HepG2 (cell line): Measurements from ENCODE around the gene IER5L. TPM values are rescaled to one million over a fixed set of nuclear protein-coding genes. Genes with fewer than 3 reads are reported as not detected.

Experiments used
- ARHGAP35 ChIP-seq: sonication (generic); formaldehyde crosslinking; IDR thresholded peaks from 2 replicates; pipeline ENCODE4 v1.9.0; 2022; ENCODE audit warnings: mild to moderate bottlenecking, inconsistent platforms, moderate library complexity, missing genetic modification reagents, borderline replicate concordance
- FUBP1 ChIP-seq: sonication (generic); formaldehyde crosslinking; IDR thresholded peaks from 2 replicates; pipeline ENCODE4 v1.5.1; 2020; ENCODE audit warnings: missing genetic modification reagents, mild to moderate bottlenecking, borderline replicate concordance
- GLMP ChIP-seq: sonication (generic); formaldehyde crosslinking; IDR thresholded peaks from 2 replicates; pipeline ENCODE4 v1.9.0; 2021; ENCODE audit warnings: missing genetic modification reagents, mild to moderate bottlenecking, borderline replicate concordance
- IKZF5 ChIP-seq: IDR thresholded peaks from 2 replicates; pipeline ENCODE4 v1.6.1; 2018; ENCODE audit warnings: missing genetic modification reagents, mild to moderate bottlenecking, missing compliant biosample characterization
- KDM6A ChIP-seq: IDR thresholded peaks from 2 replicates; pipeline ENCODE4 v1.6.1; 2016; ENCODE audit warnings: low read depth
- MAZ ChIP-seq, 2 experiments: sonication (generic) in 1 of 2; formaldehyde crosslinking in 1 of 2; IDR thresholded peaks; 2 replicates each; pipeline versions ENCODE4 v1.5.0 to v1.6.1; 2012 to 2020; ENCODE audit warnings: low read depth in 2 of 2, mild to moderate bottlenecking in 2 of 2, borderline replicate concordance in 1 of 2, improper control_type of control experiment in 1 of 2, low read length in 1 of 2, missing genetic modification reagents in 1 of 2, moderate library complexity in 1 of 2
- MIER2 ChIP-seq: IDR thresholded peaks from 2 replicates; pipeline ENCODE4 v1.6.1; 2016; ENCODE audit warnings: missing biosample characterization, missing genetic modification reagents
- MTA3 ChIP-seq: sonication (generic); formaldehyde crosslinking; IDR thresholded peaks from 2 replicates; pipeline ENCODE4 v1.4.0; 2020; ENCODE audit warnings: missing genetic modification reagents
- NFIC ChIP-seq: IDR thresholded peaks from 2 replicates; pipeline ENCODE4 v1.6.1; 2012; ENCODE audit warnings: mild to moderate bottlenecking, low read length, inconsistent platforms
- POLR2A ChIP-seq, 2 experiments: IDR thresholded peaks; 2 replicates each; pipeline ENCODE4 v1.6.1; 2011; ENCODE audit warnings: low read depth in 2 of 2, low read length in 2 of 2, mild to moderate bottlenecking in 1 of 2, moderate library complexity in 1 of 2; ENCODE audit not compliant: insufficient read depth in 1 of 2
- SNAPC5 ChIP-seq: sonication (generic); formaldehyde crosslinking; IDR thresholded peaks from 2 replicates; pipeline ENCODE4 v1.8.1; 2023; ENCODE audit warnings: mild to moderate bottlenecking, missing genetic modification reagents, borderline replicate concordance
- ZBTB20 ChIP-seq: sonication (generic); formaldehyde crosslinking; IDR thresholded peaks from 2 replicates; pipeline ENCODE4 v1.8.1; 2023; ENCODE audit warnings: missing genetic modification reagents, low read depth, mild to moderate bottlenecking, borderline replicate concordance
- ZBTB26 ChIP-seq: IDR thresholded peaks from 2 replicates; pipeline ENCODE4 v1.6.1; 2016; ENCODE audit warnings: missing compliant biosample characterization, missing genetic modification reagents, borderline replicate concordance
- ZFP36L2 ChIP-seq: sonication (generic); formaldehyde crosslinking; IDR thresholded peaks from 2 replicates; pipeline ENCODE4 v1.4.0; 2020; ENCODE audit warnings: missing genetic modification reagents
- ZNF224 ChIP-seq: sonication (generic); formaldehyde crosslinking; IDR thresholded peaks from 2 replicates; pipeline ENCODE4 v1.5.0; 2020; ENCODE audit warnings: mild to moderate bottlenecking, missing genetic modification reagents
- ZNF430 ChIP-seq: sonication (generic); formaldehyde crosslinking; IDR thresholded peaks from 2 replicates; pipeline ENCODE4 v1.9.0; 2021; ENCODE audit warnings: mild to moderate bottlenecking, missing genetic modification reagents
- ZNF496 ChIP-seq: sonication (generic); formaldehyde crosslinking; IDR thresholded peaks from 2 replicates; pipeline ENCODE4 v1.8.1; 2023; ENCODE audit warnings: mild to moderate bottlenecking, moderate library complexity, missing genetic modification reagents; ENCODE audit not compliant: insufficient replicate concordance
- ZNF589 ChIP-seq: sonication (generic); formaldehyde crosslinking; conservative IDR thresholded peaks from 2 replicates; pipeline ENCODE4 v1.8.0; 2022; ENCODE audit warnings: mild to moderate bottlenecking, moderate library complexity, missing genetic modification reagents
- ZNF678 ChIP-seq: sonication (generic); formaldehyde crosslinking; IDR thresholded peaks from 2 replicates; pipeline ENCODE4 v1.4.0; 2020; ENCODE audit warnings: mild to moderate bottlenecking, missing genetic modification reagents
- ZNF878 ChIP-seq: sonication (generic); formaldehyde crosslinking; IDR thresholded peaks from 2 replicates; pipeline ENCODE4 v1.8.1; 2023; ENCODE audit warnings: mild to moderate bottlenecking, missing genetic modification reagents, moderate library complexity
- polyA plus RNA-seq, 8 experiments: library from polyadenylated mRNA; depleted of rRNA in 3 of 8; stranded (reverse) in 7 of 8; unstranded in 1 of 8; fragments of >200 nt; fragmentation: Illumina TruSeq in 4 of 8; extraction: Trizol in 4 of 8; gene quantifications; 2 replicates each; pipeline versions ENCODE4 v1.2.1 to v1.2.3, GENCODE V29; 2011 to 2016; ENCODE audit warnings: low read depth in 4 of 8, missing spikeins in 1 of 8, mixed read lengths in 1 of 8; ENCODE audit not compliant: insufficient read depth in 1 of 8
- total RNA-seq, 5 experiments: library from RNA; depleted of rRNA; stranded (reverse); fragments of >200 nt; fragmentation: Illumina TruSeq; extraction: Trizol; gene quantifications; 2 replicates each; pipeline ENCODE4 v1.2.3, GENCODE V29; 2016; ENCODE audit warnings: low read depth in 1 of 5

The IER5L gene
- total and polyA plus RNA-seq, 2 of the 13 experiments (the other 11 are each of a cell fraction or from before 2014, with no cell fraction given) = 1.8 to 3.3 TPM

- TF ChIP-seq IKZF5 (CRISPR knock-in tag) = no peak; the same call in 1 of the 2 replicates
- TF ChIP-seq ZNF878 = no peak
- no peak for TF ChIP-seq MTA3 (CRISPR knock-in tag)
- no peak for TF ChIP-seq MIER2 (CRISPR knock-in tag)
- no peak for TF ChIP-seq FUBP1 (CRISPR knock-in tag)
- no peak for TF ChIP-seq ZNF496 (CRISPR knock-in tag)
- TF ChIP-seq NFIC = no peak
- TF ChIP-seq ZFP36L2 (CRISPR knock-in tag) = no peak
- no peak for TF ChIP-seq MAZ (IDR thresholded peaks at IDR 0.05; ENCODE audit: borderline replicate concordance, low read depth, low read length)
- TF ChIP-seq MAZ (CRISPR knock-in tag; IDR thresholded peaks at IDR 0.05; ENCODE audit: low read depth) = peak; percentile 21; the same call in 1 of the 2 replicates
- TF ChIP-seq ZBTB20 (CRISPR knock-in tag) = 0 out of 2 replicates have a peak, but pooled peaks have one; percentile 23
- TF ChIP-seq ZNF430 = peak; percentile 44; the same call in 1 of the 2 replicates
- no peak for TF ChIP-seq ZNF224 (CRISPR knock-in tag)
- no peak; the same call in 1 of the 2 replicates for TF ChIP-seq ZBTB26
- no peak for TF ChIP-seq ARHGAP35
- no peak for TF ChIP-seq KDM6A (CRISPR knock-in tag)
- TF ChIP-seq POLR2A (IDR thresholded peaks at IDR 0.05; ENCODE audit: insufficient read depth in 1 of 2, low read depth in 2 of 2, low read length in 2 of 2) = no peak; a peak in 1 of 4 replicates
- no peak for TF ChIP-seq ZNF589 (CRISPR knock-in tag)
- TF ChIP-seq GLMP = no peak
- no peak for TF ChIP-seq SNAPC5
- 0 out of 2 replicates have a peak, but pooled peaks have one; percentile 27 for TF ChIP-seq ZNF678 (CRISPR knock-in tag)
Observed at GRCh38 chr9:129139233-129139992, 38.6 kb downstream of the IER5L start (continued).
